Prostate gland (tissue), 2 donors: ENCODE measurements around the gene NDUFB1. TPM values are rescaled to one million over a fixed set of nuclear protein-coding genes. Genes with fewer than 3 reads are reported as not detected.

Experiments used
- DNase-seq: peaks from one replicate; pipeline ENCODE4 v3.0.0-alpha.2; 2019; ENCODE audit warnings: low spot score
- H3K27ac ChIP-seq, 2 donors: fragments of 200-600 bp; sonication (generic); 2 replicates each; pipeline ENCODE4 v1.5.1; 2017 to 2019
- H3K27me3 ChIP-seq: fragments of 200-600 bp; sonication (generic); replicated peaks from 2 replicates; pipeline ENCODE4 v1.5.1; 2019; ENCODE audit not compliant: insufficient read depth
- H3K36me3 ChIP-seq, 2 donors: fragments of 200-600 bp; sonication (generic); 1 replicate in 1 of 2; 2 replicates in 1 of 2; pipeline versions ENCODE4 v1.5.1 to v1.8.1; 2017 to 2019
- H3K4me1 ChIP-seq: fragments of 200-600 bp; sonication (generic); replicated peaks from 2 replicates; pipeline ENCODE4 v1.5.1; 2019
- H3K4me3 ChIP-seq, 2 donors: fragments of 200-600 bp; sonication (generic); 2 replicates each; pipeline ENCODE4 v1.5.1; 2017 to 2019
- H3K9me3 ChIP-seq: fragments of 200-600 bp; sonication (generic); 2 replicates; pipeline ENCODE4 v1.5.1; 2017
- POLR2A ChIP-seq: fragments of 450-650 bp; IDR thresholded peaks from one replicate; pipeline ENCODE4 v1.6.1; 2016; ENCODE audit warnings: antibody characterized with exemption, mild to moderate bottlenecking
- POLR2AphosphoS5 ChIP-seq: sonication (generic); formaldehyde crosslinking; IDR thresholded peaks from one replicate; pipeline ENCODE4 v1.6.1; 2017; ENCODE audit warnings: antibody characterized with exemption
- WGBS: methylation state at CpG from one replicate; pipeline ENCODE4 v1.1.5; 2018; 5-methylcytosine and 5-hydroxymethylcytosine counted together
- intact Hi-C: fragments of 100-400 bp; cut with DNase I; formaldehyde crosslinking; loops from one replicate; pipeline ENCODE4 v1.14.2; 2022
- total RNA-seq, 2 donors: library from RNA; depleted of rRNA; stranded (reverse); fragments of >200 nt; gene quantifications; one replicate each; pipeline ENCODE4 v1.1.0, GENCODE V29; 2016
- TF ChIP-seq, protein P1 (sequence below), 4 experiments: fragments of 200-600 bp in 2 of 4; fragments of 450-650 bp in 2 of 4; sonication (generic) in 2 of 4; IDR thresholded peaks; 1 replicate in 3 of 4; 2 replicates in 1 of 4; pipeline ENCODE4 v1.5.1; 2016 to 2019; ENCODE audit warnings: antibody characterized with exemption in 4 of 4, mild to moderate bottlenecking in 2 of 4, moderate library complexity in 2 of 4

NDUFB1 gene
- total RNA-seq, 2 donors from 2014 or later: 211 to 351 TPM

DNA sequence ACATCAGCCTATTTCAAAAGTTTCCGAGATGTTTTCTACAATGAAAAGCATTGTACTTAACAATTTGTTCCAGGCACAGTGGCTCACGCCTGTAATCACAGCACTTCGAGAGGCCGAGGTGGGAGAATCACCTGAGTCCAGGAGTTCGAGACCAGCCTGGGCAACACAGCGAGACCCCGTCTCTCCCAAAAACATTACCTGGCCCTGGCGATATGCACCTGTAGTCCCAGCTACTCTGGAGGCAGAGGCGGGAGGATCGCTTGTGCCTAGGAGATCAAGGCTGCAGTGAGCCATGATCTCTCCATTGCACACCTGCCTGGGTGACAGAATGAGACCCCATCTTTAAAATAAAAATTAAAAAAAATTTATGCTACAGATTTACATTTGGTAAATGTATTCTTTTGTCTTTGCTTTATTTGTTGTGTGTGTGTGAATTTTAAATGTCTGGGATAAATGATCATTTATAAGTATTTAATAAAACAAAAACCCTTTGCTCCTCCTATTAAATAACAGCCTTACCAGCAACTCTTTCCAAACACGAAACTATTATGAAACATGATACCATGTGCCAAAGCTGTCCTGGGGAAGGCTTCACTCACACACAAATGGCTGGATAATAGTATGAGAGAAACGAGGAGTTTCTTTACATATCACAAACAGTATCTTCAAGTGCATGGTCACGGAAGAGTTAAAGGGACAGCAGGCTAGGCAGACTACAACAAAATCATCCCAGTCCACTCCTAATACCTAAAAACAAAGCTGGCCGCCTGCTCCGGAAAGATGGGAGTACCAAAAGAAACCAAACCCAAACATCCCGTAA is 16.2 kb downstream of the NDUFB1 start:
- no peak for DNase-seq
- WGBS: 52% methylated on average over 16 of the region's 16 CpGs

DNA sequence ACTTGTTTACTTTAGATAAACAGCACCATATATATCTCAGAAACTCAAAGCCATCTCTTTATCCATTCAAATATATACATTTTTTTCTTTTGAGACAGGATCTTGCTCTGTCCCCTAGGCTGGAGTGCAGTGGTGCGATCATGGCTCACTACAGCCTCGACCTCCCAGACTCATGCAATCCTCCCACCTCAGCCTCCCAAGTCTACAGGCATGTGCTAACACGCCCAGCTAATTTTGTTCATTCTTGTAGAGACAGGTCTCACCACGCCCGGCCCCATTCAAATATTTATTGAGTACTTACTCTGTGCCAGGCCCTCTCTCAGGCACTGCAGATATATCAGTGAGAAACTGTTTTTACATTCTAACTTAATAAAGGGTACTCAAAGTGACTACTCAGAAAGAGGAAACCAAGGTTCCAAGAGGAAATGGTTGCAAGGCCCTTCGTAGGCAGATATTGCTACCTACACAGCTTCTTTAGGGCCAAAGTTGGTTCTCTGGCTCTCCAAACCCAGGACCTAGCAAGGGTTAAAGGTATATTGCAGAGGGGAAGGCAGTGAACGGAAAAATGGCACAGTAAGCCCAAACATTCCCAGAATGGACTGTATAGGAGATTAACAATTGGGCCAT is 18.0 kb downstream of the NDUFB1 start:
- 85% methylated on average over 7 of the region's 7 CpGs for WGBS
- intact Hi-C loops: no loop called here

More for the DNA sequence above, 16.2 kb downstream of the NDUFB1 start:
- TF ChIP-seq POLR2AphosphoS5 (peak; percentile 8), POLR2A (no peak)
- TF ChIP-seq, protein P1, sequence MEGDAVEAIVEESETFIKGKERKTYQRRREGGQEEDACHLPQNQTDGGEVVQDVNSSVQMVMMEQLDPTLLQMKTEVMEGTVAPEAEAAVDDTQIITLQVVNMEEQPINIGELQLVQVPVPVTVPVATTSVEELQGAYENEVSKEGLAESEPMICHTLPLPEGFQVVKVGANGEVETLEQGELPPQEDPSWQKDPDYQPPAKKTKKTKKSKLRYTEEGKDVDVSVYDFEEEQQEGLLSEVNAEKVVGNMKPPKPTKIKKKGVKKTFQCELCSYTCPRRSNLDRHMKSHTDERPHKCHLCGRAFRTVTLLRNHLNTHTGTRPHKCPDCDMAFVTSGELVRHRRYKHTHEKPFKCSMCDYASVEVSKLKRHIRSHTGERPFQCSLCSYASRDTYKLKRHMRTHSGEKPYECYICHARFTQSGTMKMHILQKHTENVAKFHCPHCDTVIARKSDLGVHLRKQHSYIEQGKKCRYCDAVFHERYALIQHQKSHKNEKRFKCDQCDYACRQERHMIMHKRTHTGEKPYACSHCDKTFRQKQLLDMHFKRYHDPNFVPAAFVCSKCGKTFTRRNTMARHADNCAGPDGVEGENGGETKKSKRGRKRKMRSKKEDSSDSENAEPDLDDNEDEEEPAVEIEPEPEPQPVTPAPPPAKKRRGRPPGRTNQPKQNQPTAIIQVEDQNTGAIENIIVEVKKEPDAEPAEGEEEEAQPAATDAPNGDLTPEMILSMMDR (IDR thresholded peaks at IDR 0.05): no peak
- Histone ChIP-seq H3K36me3 (no peaks in the 10 kb centered on the region), H3K9me3 (no peaks in the 10 kb centered on the region), H3K27me3 (no peaks in the 10 kb centered on the region), H3K27ac (peak overlapping the region; percentile 96 to 98), H3K4me1 (peaks cover 3% of the 10 kb centered on the region), H3K4me3 (peak overlapping the region; percentile 96 to 99)
- intact Hi-C loops: loop anchor here (5.0 kb wide), 1 partner anchor 68 kb away; no protein-coding TSS in a partner anchor

DNA sequence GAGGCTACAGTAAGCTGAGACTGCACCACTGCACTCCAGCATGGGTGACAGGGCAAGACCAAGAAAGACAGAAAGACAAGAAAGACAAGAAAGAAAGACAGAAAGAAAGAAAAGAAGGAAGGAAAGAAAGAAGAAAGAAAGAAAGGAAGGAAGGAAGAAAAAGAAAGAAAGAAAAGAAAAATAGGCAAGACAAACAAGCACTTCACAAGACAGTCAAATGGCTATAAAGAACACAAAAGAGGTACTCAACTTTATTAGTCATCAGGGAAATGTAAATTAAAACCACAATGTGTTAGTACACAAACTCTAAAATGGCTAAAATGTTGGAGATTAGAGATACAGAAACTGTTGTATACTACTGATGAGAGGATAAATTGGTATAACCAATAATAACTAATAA is 21.7 kb downstream of the NDUFB1 start:
- no peaks in the 10 kb centered on the region for H3K36me3 ChIP-seq
- DNase-seq: no peak
- no peaks in the 10 kb centered on the region for H3K27me3 ChIP-seq
- intact Hi-C loops: no loop called here
- no peak for TF ChIP-seq POLR2AphosphoS5
- TF ChIP-seq, protein P1 (IDR thresholded peaks at IDR 0.05): no peak
- H3K27ac ChIP-seq: no peak overlapping the region
- no peaks in the 10 kb centered on the region for H3K9me3 ChIP-seq
- no peak overlapping the region for H3K4me3 ChIP-seq
- H3K4me1 ChIP-seq: peaks cover 3% of the 10 kb centered on the region

More for the DNA sequence above, 18.0 kb downstream of the NDUFB1 start:
- Histone ChIP-seq H3K4me1 (peaks cover 3% of the 10 kb centered on the region), H3K36me3 (no peaks in the 10 kb centered on the region), H3K27ac (no peak overlapping the region), H3K9me3 (no peaks in the 10 kb centered on the region), H3K27me3 (no peaks in the 10 kb centered on the region), H3K4me3 (no peak overlapping the region)
- DNase-seq: no peak
- no peak for TF ChIP-seq POLR2AphosphoS5
- TF ChIP-seq, protein P1 (IDR thresholded peaks at IDR 0.05): no peak
- no peak for TF ChIP-seq POLR2A

DNA sequence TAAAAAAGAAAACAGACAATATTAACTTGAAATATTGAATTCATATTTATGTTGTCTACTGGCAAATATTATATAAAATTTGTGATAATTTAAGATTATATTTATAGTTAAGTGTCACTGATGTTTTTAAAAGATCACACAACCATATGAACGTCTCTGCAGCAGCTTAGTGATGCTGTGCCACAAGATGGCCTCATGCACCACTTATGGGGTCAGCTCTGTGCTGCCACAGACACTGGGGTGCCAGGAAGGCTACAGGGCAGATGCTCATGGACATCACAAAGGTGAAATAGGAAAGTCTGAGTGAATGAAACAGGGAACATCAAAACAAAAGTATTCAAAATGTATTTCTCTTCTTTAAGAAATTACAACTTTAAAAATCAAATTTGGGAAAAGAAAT is 28.2 kb downstream of the NDUFB1 start:
- DNase-seq: no peak
- Histone ChIP-seq H3K27ac (no peak overlapping the region), H3K4me1 (no peaks in the 10 kb centered on the region), H3K4me3 (no peak overlapping the region), H3K9me3 (no peaks in the 10 kb centered on the region), H3K27me3 (no peaks in the 10 kb centered on the region), H3K36me3 (no peaks in the 10 kb centered on the region)
- intact Hi-C loops: no loop called here
- TF ChIP-seq, protein P1 (IDR thresholded peaks at IDR 0.05): no peak
- no peak for TF ChIP-seq POLR2A
- TF ChIP-seq POLR2AphosphoS5: no peak
- 39% methylated on average over 1 of the region's 1 CpG for WGBS
